Spleen (tissue), 11 donors: Measurements from ENCODE around the gene FOXL3. TPM values are rescaled to one million over a fixed set of nuclear protein-coding genes. Genes with fewer than 3 reads are reported as not detected.

Experiments
- DNase-seq: peaks from one replicate; pipeline ENCODE4 v3.0.0-alpha.2; 2020
- H3K27ac ChIP-seq, 8 donors: fragments of 200-600 bp; sonication (generic) in 7 of 8; 1 replicate in 4 of 8; 2 replicates in 4 of 8; pipeline versions ENCODE4 v1.5.0 to v1.8.0; 2016 to 2021; ENCODE audit warnings: inconsistent platforms in 4 of 8, mild to moderate bottlenecking in 4 of 8, moderate library complexity in 1 of 8
- H3K27me3 ChIP-seq, 7 donors: fragments of 200-600 bp; sonication (generic) in 6 of 7; replicated peaks in 1 of 7; 1 replicate in 4 of 7; 2 replicates in 3 of 7; pipeline versions ENCODE4 v1.5.0 to v1.8.0; 2016 to 2021; ENCODE audit warnings: inconsistent platforms in 3 of 7, mild to moderate bottlenecking in 1 of 7
- H3K36me3 ChIP-seq, 6 donors: fragments of 200-600 bp; sonication (generic) in 5 of 6; 1 replicate in 4 of 6; 2 replicates in 2 of 6; pipeline versions ENCODE4 v1.5.0 to v1.8.0; 2016 to 2021; ENCODE audit warnings: inconsistent platforms in 2 of 6
- H3K4me1 ChIP-seq, 6 donors: fragments of 200-600 bp; sonication (generic) in 5 of 6; 1 replicate in 3 of 6; 2 replicates in 3 of 6; pipeline versions ENCODE4 v1.5.0 to v1.8.0; 2016 to 2021; ENCODE audit warnings: inconsistent platforms in 3 of 6
- H3K4me3 ChIP-seq, 8 donors: fragments of 200-600 bp; sonication (generic) in 7 of 8; 1 replicate in 4 of 8; 2 replicates in 4 of 8; pipeline versions ENCODE4 v1.5.0 to v1.8.0; 2016 to 2021; ENCODE audit warnings: inconsistent platforms in 4 of 8, mild to moderate bottlenecking in 4 of 8, moderate library complexity in 2 of 8
- H3K9me3 ChIP-seq, 8 donors: fragments of 200-600 bp; sonication (generic) in 7 of 8; 1 replicate in 4 of 8; 2 replicates in 4 of 8; pipeline versions ENCODE4 v1.5.0 to v1.8.0; 2016 to 2021; ENCODE audit warnings: inconsistent platforms in 4 of 8
- POLR2A ChIP-seq, 3 donors: fragments of 450-650 bp; IDR thresholded peaks; one replicate each; pipeline ENCODE4 v1.5.1; 2017; ENCODE audit warnings: antibody characterized with exemption in 3 of 3, mild to moderate bottlenecking in 1 of 3
- POLR2AphosphoS5 ChIP-seq, 3 donors: sonication (generic); formaldehyde crosslinking; IDR thresholded peaks; one replicate each; pipeline ENCODE4 v1.5.1; 2017; ENCODE audit warnings: antibody characterized with exemption in 3 of 3
- WGBS, 5 donors: extraction: QIAGEN DNeasy Blood & Tissue Kit in 3 of 5; methylation state at CpG; one replicate each; pipeline versions ENCODE4 v1.1.5 to v1.1.7; 2013 to 2018; 5-methylcytosine and 5-hydroxymethylcytosine counted together
- intact Hi-C: fragments of 100-400 bp; cut with DNase I; formaldehyde crosslinking; loops from one replicate; pipeline ENCODE4 v1.15.0; 2023; ENCODE audit warnings: low total_unique reads
- polyA plus RNA-seq, 3 donors: library from polyadenylated mRNA; stranded (reverse); fragments of 200-250 nt; gene quantifications; one replicate each; pipeline ENCODE4 v1.2.1, GENCODE V29; 2013
- total RNA-seq, 7 donors: library from RNA; depleted of rRNA in 3 of 7; stranded (reverse); fragments of >200 nt in 3 of 7; fragmentation: NEBNext Ultra II Directional in 4 of 7; extraction: Animal tissue kit (Norgen Biotek cat#: 25700) in 4 of 7; gene quantifications; one replicate each; pipeline versions ENCODE4 v1.1.0 to v1.2.1, GENCODE V29; 2016 to 2021
- TF ChIP-seq, protein P1 (sequence below), 11 experiments: fragments of 200-600 bp in 7 of 11; fragments of 450-650 bp in 4 of 11; sonication (generic) in 4 of 11; IDR thresholded peaks in 8 of 11; conservative IDR thresholded peaks in 3 of 11; 1 replicate in 7 of 11; 2 replicates in 4 of 11; pipeline versions ENCODE4 v1.4.0 to v1.8.0; 2016 to 2021; ENCODE audit warnings: antibody characterized with exemption in 11 of 11, inconsistent platforms in 4 of 11, mild to moderate bottlenecking in 1 of 11
- donor health status: healthy with polysubstance abuse.
- donor health status: DM: no; HTN: no; CAD: no; lungs with moderate emphysema.
- donor health status: DM: no; HTN: no; CAD: no.
- donor health status: Bipolar disorder and iron deficiency.
- donor health status: healthy.
- donor health status: DM: no; HTN: no; CAD: no.
- donor health status: DM: yes; HTN: yes; CAD: no.

Gene FOXL3
- total and polyA plus RNA-seq, 10 donors: not detected

DNA sequence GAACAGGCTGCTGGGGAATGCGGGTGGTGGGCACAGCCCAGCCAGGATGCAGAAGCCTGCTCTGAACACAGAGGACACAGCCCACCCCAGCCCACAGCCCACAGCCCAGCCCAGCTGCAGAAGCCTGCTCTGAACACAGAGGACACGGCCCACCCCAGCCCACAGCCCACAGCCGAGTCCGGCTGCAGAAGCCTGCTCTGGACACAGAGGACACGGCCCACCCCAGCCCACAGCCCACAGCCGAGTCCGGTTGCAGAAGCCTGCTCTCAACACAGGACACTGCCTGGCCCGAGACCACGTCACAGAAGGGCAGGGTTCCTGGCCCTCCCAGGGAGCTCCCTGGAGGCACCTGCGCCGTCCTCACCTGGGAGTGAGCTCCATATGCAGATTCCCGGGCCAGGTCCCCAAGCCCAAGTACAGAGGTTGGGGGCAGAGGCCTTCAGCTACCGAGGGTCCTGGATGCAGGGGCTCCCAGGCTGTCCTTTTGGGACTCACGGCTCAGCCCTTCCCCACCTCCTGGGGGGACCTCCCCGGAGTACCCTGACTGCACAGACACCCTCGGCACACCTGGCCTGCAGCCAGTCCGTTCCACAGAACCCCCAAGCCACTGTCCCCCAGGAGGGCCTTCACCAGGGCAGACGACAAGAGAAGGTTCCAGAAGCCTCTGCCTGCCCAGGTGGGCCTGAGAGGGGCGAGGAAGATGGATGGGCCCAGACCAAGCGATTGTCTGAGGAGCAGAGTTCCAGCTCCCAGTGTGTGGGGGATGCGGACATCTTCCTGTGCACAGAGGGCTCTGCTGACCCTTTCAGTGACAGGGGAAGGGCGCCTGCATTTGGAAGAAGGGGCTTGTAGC is 23.7 kb upstream of the FOXL3 start:
- peaks cover 0 to 9% (median 0%) of the 10 kb centered on the region in 6 donors for H3K4me1 ChIP-seq
- intact Hi-C loops: no loop called here
- DNase-seq: peak; percentile 57

DNA sequence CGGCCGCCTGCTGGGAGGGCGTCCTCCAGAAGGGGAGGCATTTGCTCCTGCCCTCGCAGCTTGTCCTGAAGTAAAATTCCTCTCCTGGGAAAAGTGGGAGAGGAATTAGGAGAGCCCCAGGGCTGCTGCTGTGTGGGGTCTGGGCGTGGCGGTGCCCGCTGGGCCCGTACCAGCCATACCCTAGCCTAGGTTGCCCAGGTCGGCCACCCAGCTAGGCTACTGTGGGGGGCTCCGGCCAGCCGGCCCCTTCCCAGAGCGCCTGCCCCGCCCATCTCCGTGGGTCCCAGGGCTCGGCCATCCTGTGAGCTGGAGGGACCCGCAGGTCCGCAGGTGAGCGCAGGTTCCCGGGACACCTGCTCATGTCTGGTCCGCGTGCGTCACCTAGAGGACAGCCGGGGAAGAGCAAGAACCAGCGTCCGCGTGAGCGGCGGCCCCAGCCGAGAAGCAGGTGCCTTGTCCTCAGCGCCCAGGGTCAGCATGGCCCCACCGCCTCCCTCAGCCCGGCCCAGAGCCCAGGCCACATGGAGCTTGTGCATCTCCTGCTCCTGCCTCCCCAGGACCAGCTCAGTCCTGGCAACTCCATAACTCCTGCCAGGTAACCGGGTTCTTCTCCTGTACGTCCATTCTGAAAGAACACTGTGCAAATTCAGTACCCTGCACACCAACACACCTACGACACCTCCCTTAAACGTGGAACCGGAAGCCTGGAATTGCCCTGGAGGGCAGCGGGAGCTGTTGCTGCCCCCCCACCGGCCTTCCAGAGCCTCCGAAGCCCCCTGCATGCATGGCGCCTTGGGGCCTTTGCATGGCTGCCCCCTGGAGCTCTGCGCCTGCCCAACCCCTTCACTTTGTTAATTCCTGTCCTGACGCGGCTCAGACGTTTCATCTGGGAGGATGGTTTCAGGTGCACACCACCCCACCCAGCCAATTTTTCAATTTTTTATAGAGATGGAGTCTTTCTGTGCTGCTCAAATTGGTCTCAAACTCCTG is 22.8 kb upstream of the FOXL3 start:
- H3K9me3 ChIP-seq: peaks cover 0 to 34% (median 17%) of the 10 kb centered on the region in 8 donors
- WGBS, 5 donors: 79 to 87% (median 86%) methylated on average over 31 to 45 of the region's 45 CpGs
- intact Hi-C loops: no loop called here
- H3K27ac ChIP-seq: no peak overlapping the region
- H3K36me3 ChIP-seq: no peaks in the 10 kb centered on the region
- peak; percentile 59 for DNase-seq
- peaks cover 0 to 9% (median 0%) of the 10 kb centered on the region in 6 donors for H3K4me1 ChIP-seq
- no peak overlapping the region for H3K4me3 ChIP-seq
- no peak for TF ChIP-seq POLR2A (IDR thresholded peaks at IDR 0.05)
- TF ChIP-seq, protein P1, sequence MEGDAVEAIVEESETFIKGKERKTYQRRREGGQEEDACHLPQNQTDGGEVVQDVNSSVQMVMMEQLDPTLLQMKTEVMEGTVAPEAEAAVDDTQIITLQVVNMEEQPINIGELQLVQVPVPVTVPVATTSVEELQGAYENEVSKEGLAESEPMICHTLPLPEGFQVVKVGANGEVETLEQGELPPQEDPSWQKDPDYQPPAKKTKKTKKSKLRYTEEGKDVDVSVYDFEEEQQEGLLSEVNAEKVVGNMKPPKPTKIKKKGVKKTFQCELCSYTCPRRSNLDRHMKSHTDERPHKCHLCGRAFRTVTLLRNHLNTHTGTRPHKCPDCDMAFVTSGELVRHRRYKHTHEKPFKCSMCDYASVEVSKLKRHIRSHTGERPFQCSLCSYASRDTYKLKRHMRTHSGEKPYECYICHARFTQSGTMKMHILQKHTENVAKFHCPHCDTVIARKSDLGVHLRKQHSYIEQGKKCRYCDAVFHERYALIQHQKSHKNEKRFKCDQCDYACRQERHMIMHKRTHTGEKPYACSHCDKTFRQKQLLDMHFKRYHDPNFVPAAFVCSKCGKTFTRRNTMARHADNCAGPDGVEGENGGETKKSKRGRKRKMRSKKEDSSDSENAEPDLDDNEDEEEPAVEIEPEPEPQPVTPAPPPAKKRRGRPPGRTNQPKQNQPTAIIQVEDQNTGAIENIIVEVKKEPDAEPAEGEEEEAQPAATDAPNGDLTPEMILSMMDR (IDR thresholded peaks at IDR 0.05 in 8 of 11, conservative IDR thresholded peaks at IDR 0.05 in 3 of 11): no peak
- TF ChIP-seq POLR2AphosphoS5 (IDR thresholded peaks at IDR 0.05): no peak
- no peaks in the 10 kb centered on the region for H3K27me3 ChIP-seq

More for the DNA sequence above, 23.7 kb upstream of the FOXL3 start:
- H3K27ac ChIP-seq: no peak overlapping the region
- no peak overlapping the region for H3K4me3 ChIP-seq
- 77 to 89% (median 82%) methylated on average over 11 to 22 of the region's 22 CpGs for WGBS, 5 donors
- peaks cover 0 to 35% (median 16%) of the 10 kb centered on the region in 8 donors for H3K9me3 ChIP-seq
- peaks cover 0 to under 1% (median 0%) of the 10 kb centered on the region in 6 donors for H3K36me3 ChIP-seq
- no peaks in the 10 kb centered on the region for H3K27me3 ChIP-seq
- TF ChIP-seq POLR2A (IDR thresholded peaks at IDR 0.05): no peak
- TF ChIP-seq POLR2AphosphoS5 (IDR thresholded peaks at IDR 0.05): no peak
- TF ChIP-seq, protein P1 (IDR thresholded peaks at IDR 0.05 in 8 of 11, conservative IDR thresholded peaks at IDR 0.05 in 3 of 11): no peak

DNA sequence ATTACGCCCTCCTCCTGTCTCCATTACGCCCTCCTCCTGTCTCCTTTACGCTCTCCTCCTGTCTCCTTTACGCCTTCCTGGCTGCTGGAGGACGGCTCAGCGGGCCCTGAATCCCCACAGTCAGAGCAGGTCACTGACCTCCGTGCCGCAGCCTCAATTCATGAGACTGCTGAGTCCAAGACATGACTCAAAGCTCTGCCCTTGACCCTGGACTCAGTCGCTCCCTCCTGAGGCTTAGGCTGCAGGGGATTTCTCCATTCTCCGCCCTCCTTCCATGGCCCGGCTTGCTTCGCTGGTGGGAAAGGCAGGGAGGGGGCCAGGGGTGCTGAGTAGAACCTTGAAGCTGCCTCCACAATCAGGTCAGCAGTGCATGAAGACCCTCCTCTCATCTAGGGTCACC is 21.0 kb upstream of the FOXL3 start:
- DNase-seq: no peak
- H3K27ac ChIP-seq: no peak overlapping the region
- no peaks in the 10 kb centered on the region for H3K36me3 ChIP-seq
- no peaks in the 10 kb centered on the region for H3K27me3 ChIP-seq
- 79 to 88% (median 85%) methylated on average over 12 of the region's 12 CpGs for WGBS, 5 donors
- intact Hi-C loops: no loop called here
- no peak for TF ChIP-seq POLR2A (IDR thresholded peaks at IDR 0.05)
- TF ChIP-seq, protein P1 (IDR thresholded peaks at IDR 0.05 in 8 of 11, conservative IDR thresholded peaks at IDR 0.05 in 3 of 11): no peak
- no peak for TF ChIP-seq POLR2AphosphoS5 (IDR thresholded peaks at IDR 0.05)
- H3K9me3 ChIP-seq: peaks cover 3 to 40% (median 27%) of the 10 kb centered on the region in 8 donors
- H3K4me3 ChIP-seq: no peak overlapping the region
- H3K4me1 ChIP-seq: peaks cover 0 to 7% (median 0%) of the 10 kb centered on the region in 6 donors
